BJ (cell line): ENCODE measurements around the gene COL4A1. TPM values are rescaled to one million over a fixed set of nuclear protein-coding genes. Genes with fewer than 3 reads are reported as not detected.

Experiments used
- CTCF ChIA-PET: fragments of 350-600 bp; formaldehyde crosslinking; extraction: SDS; loops from one replicate; lab custom pipeline; 2021; ENCODE audit warnings: antibody characterized with exemption, inconsistent platforms; lab: Yijun Ruan, JAX
- POLR2A ChIA-PET: fragments of 300-600 bp; sonication (Branson Sonifier 250); formaldehyde crosslinking; extraction: SDS; loops from one replicate; lab custom pipeline; 2021; ENCODE audit warnings: antibody characterized with exemption; lab: Charles Lee
- DNase-seq: peaks from one replicate; pipeline ENCODE4 v3.0.0-alpha.2; 2011; ENCODE audit warnings: low read depth
- H3K27me3 ChIP-seq: 2 replicates; pipeline ENCODE4 v1.6.0; 2011; ENCODE audit warnings: low read length; ENCODE audit not compliant: control insufficient read depth, insufficient read depth
- H3K36me3 ChIP-seq: 2 replicates; pipeline ENCODE4 v1.5.1; 2011; ENCODE audit warnings: low read length; ENCODE audit not compliant: control insufficient read depth, insufficient read depth
- H3K4me3 ChIP-seq: 2 replicates; pipeline ENCODE4 v1.5.1; 2011; ENCODE audit warnings: low read depth, mild to moderate bottlenecking, control low read depth, low read length
- CTCF ChIP-seq: IDR thresholded peaks from 2 replicates; pipeline ENCODE4 v1.5.1; 2011; ENCODE audit warnings: low read depth, mild to moderate bottlenecking, control low read depth, inconsistent platforms, low read length, moderate library complexity; ENCODE audit not compliant: insufficient read depth
- polyA plus RNA-seq: library from polyadenylated mRNA; depleted of rRNA; stranded (reverse); fragments of >200 nt; gene quantifications from 2 replicates; pipeline ENCODE4 v1.2.3, GENCODE V29; 2011

Gene COL4A1
- polyA plus RNA-seq, 1 experiment, result 375 TPM

GRCh38 chr13:110258876-110259631 lies 47.9 kb downstream of the COL4A1 start:
- CTCF ChIA-PET, result interaction anchor here (1.1 to 1.4 kb wide), 4 partner anchors 8 to 153 kb away, joined by 3 to 7 read pairs (median 3); no protein-coding TSS in a partner anchor

DNA sequence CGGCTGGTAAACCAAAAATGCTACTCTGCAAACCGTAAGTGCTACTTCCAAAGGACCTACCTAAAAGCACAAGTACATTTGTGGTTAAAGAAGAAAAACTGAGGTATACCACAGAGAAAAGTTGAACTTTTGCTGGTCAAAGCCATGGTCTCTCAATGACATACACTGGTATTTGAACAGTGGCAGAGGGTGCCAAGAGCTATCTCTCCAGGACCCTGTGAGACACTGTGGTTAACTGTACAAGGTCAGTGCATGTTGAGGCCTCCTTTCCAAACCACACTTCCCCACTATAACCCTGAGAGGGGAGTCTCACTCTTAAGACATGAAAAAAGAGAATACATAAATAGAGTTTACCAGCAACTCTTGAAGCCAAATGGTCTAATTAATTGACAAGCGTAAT lies 49.5 kb downstream of the COL4A1 start:
- CTCF ChIA-PET, result interaction anchor here (1.2 kb wide), 1 partner anchor 11 kb away, joined by 3 read pairs; no protein-coding TSS in a partner anchor
- no peaks in the 10 kb centered on the region for H3K36me3 ChIP-seq
- no peak for DNase-seq

More at GRCh38 chr13:110258876-110259631, 47.9 kb downstream of the COL4A1 start:
- Histone ChIP-seq H3K27me3 (no peaks in the 10 kb centered on the region), H3K36me3 (no peaks in the 10 kb centered on the region), H3K4me3 (no peak overlapping the region)
- TF ChIP-seq CTCF, result no peak
- POLR2A ChIA-PET, result no interaction called here
- no peak for DNase-seq

DNA sequence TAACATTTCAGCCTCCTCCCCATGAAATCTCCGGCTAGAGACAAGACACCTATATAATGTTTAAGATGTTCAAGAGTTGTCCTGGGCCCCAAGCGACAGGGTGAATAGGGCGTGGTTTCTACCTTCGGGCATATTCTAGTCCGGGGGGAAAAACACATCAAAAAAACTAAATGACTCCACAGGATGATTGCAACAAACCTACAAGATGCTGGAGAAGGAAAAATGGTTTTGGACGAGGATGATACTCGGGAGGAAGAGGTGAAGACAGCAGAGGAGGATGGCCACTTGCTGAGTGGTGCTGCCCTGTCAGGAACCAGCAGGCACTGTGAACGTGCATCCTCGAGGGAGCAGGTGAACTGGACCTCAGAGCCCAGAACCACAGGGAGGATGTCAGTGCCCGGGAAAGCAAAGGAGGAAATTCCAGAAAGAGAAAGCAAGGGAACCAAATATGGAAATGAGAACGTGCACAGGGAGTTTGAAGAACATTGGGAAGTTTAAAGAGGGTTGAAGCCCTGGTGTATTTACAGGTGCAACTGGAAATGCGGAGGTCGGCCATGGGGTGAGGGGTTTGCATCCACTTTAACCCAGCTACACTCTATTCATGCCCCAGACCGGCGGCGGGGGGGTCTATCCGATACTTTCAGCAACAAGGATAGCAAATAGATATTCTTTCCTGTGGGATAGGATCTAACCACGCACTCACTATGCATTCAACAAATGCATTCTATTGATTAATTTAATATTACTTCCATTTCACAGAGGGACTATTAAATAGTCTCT lies 50.6 kb downstream of the COL4A1 start:
- Histone ChIP-seq H3K4me3 (no peak overlapping the region), H3K27me3 (no peaks in the 10 kb centered on the region), H3K36me3 (no peaks in the 10 kb centered on the region)
- TF ChIP-seq CTCF, result no peak
- no peak for DNase-seq
- ChIA-PET POLR2A (no interaction called here), CTCF (interaction anchor here (1.2 kb wide), 1 partner anchor 10 kb away, joined by 3 read pairs; no protein-coding TSS in a partner anchor)

More for the DNA sequence above, 49.5 kb downstream of the COL4A1 start:
- TF ChIP-seq CTCF, result no peak
- POLR2A ChIA-PET, result no interaction called here
- Histone ChIP-seq H3K4me3 (no peak overlapping the region), H3K27me3 (no peaks in the 10 kb centered on the region)

DNA sequence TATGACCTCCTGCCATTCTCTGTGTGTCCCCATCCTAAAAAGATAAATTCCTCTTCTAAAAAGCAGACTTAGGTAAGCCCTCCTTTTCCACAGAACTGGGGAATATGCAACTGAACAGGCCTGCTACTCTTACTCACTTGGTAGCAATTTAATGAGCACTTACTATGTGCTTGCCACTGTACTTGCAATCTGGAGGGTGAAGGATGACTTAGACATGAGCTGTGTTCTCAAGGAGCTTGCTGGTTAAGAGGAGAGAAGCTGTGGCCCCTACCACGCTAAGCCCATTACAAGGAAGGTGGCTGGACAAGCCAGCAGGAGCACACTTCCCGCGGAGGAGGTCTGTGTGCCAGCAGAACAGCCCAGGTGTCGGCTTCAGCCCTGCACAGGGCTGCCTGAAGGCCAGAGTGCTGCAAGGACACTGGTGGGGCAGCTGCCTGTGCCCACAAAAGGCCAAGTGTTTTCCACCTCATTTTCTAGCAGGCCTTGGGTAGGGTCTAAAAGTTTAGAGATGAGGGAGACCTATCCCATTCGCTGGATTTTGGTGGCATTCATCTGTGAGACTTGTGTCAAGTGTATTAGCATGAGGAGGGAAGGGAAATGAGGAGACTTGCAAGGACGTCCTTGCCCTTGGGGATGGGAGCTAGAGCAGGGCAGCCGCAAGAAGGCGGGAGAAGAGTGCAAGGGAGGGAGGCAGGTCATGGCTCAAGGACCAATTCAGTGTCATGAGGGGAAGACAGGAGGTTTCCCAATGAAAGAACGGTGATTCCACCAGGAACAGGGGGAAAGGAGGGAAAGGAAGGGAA lies 52.0 kb downstream of the COL4A1 start:
- POLR2A ChIA-PET, result interaction anchor here (0.6 kb wide), 1 partner anchor 468 kb away, joined by 3 read pairs; the partner anchor contains the start of gene IRS2
- H3K4me3 ChIP-seq, result no peak overlapping the region
- DNase-seq, result no peak
- TF ChIP-seq CTCF, result no peak
- CTCF ChIA-PET, result no interaction called here
- H3K27me3 ChIP-seq, result no peaks in the 10 kb centered on the region
- no peaks in the 10 kb centered on the region for H3K36me3 ChIP-seq
